ENCODE data around the gene STAC2.

The STAC2 gene

DNA sequence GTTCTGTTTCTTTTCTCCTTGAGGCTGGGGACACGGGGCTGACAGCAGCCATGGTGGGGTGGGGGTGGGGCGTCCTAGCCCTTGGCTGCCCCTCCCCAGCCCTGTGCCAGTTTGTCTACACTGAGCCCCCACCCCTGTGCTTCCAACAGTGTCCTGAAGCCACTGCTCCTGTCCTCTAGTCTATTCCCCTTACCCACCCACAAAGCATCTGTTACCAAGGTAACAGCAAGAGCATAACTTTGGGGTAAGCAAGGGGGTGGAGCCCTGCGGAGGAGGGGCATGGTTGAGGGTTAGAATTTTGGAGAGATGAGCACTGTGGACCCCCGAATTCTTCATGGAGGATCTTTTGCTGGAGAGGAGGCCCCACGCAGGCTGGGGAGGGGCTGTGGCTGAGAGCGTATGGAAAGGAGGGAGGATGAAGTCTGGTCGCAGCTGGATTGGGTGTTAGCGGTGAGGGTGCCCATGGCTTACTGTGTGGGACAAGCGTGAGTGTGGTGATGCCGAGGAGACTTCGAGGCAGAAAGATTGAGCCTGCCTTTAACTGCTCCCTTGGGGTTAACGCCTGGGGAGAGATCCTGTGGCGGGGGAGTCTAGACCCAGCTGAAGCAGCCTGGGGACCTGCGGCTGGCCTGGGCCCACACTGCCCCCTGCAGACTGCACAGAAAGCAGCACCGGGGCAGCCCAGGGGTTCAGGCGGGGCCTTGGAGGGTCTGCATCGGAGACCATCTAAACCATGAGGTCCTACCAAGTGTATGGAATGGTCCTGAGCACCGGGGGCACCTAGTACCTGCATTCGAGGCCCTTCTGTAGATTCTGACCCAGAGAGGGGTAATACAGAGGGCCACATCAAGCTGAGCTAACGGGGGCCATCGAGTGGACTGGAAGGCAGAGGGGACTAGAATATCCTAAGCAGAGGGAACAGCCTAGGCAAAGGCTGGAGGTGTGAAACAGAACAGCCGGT, 6.1 kb upstream of the STAC2 start:
- DNase-seq (ENCODE audit: low read depth), result no peak

DNA sequence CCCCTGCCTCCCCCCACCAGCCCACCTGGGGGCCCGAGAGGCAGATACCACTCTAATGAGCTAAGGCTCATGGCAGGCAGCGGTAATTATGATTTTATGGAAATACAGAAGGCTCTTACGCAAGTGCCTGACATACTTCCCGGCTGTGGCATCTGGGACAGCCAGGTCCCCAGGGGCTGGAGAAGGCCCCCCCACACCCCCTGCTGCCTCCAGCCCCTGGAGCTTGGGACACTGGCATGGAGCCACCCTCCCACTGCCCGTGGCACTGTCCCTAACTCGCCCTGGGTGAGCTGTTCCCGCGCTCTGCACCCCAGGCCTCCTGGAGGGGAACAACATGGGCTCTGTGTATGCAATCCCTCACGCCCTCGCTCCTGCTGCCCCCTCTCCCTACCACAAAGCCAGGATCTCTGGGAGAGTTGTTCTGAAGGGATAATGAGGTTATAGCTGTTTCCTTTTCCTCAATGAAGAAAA, 5.4 kb upstream of the STAC2 start:
- no peak for DNase-seq (ENCODE audit: low read depth)

DNA sequence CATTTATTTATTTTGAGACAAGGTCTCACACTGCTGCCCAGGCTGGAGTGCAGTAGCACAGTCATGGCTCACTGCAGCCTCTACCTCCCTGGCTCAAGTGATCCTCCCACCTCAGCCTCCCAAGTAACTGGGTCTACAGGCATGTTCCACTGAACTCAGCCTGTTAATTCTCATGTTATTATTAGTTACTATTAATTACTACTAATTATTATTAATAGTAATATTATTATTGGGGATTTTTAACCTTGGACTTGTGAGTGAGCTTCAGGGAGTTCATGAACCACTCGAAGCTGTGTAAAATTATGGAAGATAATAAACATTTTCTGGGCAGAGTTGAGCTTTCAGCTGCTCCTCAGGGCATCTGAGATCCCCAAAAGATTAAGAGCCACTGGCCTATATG, 4.6 kb upstream of the STAC2 start:
- DNase-seq (ENCODE audit: low read depth), result no peak

DNA sequence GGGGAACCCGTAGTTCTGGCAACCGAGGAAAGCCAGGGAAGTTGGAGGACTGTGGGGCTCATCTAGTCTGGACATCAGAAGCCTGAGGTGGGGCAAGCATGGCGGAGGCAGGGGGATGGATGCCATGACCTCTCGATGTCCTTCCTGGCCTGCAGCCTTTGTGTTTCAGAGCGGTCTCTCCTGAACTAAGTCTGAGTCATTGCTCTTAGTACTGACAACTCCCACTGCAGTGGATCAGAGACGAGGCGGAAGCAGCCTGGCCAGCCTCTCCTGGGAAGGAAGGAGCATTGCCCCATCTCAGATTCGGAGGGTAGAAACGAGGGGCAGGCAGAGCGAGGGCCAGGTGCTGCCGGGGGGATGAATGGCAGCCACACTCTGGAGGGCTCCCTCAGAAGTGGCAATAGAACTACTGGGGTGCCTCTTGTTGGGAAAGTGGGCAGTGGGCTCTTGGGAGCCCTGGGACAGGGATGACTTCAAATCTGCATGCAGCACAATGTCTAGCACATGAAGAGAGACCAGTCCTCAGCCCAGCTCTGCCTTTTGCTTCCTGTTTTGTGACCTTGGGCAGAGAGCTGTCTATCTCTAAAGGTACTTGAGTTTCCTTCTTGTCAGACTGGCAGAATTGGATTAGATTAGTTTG, 3.6 kb upstream of the STAC2 start:
- DNase-seq (ENCODE audit: low read depth), result no peak

DNA sequence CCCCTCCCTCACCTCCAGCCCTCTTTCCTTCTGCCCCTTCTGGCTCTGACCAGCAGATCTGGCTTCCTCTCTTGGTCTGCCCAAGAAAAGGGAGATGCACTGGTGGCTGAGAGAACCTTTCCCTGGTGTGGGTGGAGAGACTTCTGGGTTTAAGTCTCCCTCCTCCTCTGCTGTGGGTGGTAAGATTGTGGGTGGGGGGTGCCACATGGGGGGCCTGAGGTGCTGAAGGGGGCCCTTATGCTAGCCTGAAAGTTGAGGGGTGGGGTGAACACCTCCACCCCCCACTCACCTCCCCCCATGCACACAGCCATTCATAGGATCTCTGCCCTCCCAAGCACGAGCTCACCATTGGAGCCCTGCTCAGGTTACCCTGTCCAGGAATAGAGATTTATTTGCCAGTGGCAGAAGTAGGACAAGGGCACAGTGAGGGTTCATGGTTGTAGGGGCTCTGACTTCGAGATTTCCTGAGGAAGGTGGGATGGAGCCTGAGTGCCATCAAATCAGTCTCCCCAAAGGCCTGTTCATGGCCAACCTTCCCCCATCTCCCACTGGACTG, 1.7 kb upstream of the STAC2 start:
- DNase-seq (ENCODE audit: low read depth), result no peak

DNA sequence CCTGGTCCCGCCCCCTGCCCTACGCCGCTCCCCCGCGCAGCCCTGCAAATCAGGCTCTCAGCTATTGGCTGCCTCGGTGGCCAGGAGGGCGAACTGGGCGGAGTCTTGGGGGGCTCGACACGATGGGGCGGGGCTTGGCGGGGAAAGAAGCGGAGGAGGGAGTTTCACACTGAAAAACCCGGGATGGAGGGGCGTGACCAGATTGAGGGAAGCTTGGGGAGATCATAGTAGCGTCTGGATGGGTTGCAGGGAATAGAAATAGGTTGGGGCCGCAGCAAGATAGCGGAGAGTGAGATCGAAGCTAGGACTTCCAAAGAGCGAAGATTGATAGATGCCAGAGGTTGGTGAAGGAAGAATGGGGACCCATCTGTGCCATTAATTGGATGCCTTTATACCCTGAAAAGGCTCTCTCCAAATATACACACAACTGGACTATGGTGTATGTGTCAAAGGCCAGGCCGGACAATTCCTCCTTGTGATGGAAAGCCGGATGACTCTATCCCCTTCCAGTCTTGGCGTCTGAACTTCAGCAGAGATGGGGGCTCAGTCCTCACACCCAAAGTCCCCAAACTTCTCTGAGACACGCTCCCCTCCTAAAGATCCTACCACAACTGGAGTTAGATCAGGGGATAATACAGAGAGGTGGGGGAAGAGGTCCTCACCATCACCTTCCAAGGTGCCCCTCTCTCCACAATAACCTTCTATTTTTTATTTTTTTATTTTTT, 376 bp upstream of the STAC2 start:
- no peak for DNase-seq (ENCODE audit: low read depth)

DNA sequence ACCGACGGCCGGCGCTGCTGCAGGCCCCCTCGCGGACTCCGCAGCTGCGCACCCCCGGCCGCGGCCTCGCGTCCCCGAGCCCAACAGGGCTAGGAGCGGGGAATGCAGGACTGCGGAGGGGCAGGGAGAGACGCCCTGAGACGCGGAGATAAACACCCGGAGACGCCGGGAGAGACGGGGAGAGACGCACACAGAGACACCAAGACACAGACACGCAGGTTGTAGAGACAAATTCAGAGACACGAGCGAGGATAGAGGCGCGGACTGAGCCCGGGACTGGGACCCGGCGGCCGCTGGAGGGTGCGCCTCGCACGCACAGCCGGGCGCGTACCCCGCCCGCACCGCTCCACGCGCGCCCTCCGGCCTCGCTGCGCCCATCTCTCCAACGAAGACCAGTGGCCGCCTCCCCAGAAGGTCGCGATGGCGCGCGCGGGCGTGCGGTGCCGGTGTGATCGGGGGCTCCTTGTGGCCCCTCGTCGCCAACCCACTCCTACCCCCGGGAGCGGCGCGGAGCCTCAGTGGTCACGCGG, 902 bp downstream of the STAC2 start:
- no peak for DNase-seq (ENCODE audit: low read depth)

DNA sequence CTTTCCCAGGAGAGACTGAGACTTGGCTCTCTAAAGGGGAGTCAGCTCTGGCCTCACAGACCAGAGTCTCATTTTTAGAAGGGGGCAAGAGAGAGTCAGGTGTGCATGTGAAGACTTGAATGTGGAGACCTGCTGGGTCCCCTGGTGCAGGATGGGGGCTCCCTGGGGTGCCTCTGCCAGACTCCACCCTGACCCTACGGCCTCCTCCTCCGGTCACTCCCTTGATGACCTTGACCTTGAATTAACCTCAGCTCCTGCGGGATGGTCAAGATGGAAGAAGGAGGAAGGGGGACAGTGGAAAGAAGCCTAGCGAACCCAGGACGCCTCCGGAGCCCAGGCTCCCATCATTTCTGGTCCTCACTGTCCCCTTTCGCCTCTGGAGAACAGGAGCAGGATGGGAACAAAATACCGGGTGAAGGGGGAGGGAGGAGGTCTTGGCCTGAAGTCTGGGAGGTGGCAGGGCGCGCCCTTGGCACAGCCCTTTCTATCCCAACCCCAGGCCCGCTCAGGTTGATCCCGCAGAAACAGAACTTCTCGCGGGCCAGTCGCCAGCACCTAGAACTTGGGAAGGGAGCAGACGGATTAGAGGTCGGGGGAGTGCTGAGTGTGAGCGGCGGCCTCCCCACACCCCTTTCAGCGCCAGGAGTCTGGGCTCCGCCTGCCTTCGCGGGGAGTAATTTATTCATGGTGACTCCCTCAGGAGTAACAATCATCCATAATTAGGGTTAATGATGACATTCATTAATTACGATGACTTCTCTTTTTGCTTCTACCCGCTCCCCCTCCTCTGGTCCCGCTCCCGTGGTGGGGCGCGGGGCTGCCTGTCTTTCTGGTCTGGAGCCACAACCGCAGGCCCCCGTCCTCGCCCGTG, 1.6 kb downstream of the STAC2 start:
- no peak for DNase-seq (ENCODE audit: low read depth)

DNA sequence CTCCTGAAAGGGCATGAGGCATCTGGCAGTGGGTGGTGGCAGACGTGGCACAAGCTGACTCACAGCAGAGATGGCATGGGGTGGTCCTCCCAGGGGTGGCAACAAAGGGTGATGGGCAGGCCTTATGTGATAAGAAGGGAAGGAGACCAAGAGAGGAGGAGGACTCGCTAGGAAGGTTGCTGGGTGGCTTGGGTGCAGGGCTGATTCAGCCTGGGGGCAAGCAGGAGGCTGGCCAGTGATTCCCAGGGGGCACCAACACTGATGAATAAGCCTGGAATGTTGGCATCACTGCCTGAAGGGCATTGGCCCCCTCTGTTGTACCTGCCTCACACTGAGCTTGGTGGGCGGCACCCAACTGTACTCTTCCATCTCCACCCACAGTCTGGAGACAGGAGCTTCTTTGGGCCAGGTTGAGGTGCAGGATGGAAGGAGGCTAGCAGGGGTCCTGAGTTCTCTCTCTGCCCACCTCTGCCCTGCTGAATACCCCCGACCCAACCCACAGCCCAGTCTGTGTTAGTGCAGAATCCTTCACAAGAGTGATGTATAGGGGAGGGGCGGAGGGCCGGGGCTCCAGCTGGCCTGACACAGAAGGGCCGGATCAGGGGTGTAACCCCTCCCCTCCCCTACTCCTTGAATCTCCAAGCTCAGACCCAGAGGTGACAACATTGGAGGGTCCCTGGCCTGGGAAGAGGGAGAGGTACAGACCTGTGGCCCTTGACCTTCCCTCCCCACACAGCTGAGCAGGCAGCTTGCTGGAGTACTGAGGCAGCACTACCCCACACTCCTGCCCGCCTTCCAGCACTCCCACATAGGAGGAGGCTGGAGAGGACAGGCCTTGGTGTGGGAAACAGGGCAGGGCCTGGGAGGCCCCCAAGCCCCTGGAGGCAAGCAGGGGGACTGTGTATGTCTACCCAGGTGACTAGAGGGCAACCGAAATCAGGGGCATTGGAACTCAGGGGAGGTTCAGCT, 2.6 kb downstream of the STAC2 start:
- DNase-seq (ENCODE audit: low read depth), result no peak

DNA sequence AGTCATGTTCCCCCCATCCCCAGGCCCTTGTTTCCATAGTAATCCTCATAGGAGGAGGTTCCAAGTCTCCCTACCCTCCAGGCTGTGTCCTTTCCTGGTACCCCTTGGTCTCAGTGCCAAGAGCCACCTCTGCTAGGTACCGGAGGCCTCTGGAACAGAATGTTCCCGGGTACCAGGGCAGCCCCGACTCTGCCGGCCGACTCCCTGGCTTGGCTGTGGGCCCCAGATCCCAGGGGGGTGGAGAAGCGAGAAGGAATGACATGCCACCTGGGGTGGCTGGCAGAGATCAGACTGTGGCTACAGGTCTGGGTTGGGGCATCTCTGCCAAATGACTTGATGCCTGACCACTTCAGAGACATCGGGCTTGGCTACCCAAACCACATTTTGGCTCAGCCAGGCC, 3.6 kb downstream of the STAC2 start:
- DNase-seq (ENCODE audit: low read depth), result no peak

DNA sequence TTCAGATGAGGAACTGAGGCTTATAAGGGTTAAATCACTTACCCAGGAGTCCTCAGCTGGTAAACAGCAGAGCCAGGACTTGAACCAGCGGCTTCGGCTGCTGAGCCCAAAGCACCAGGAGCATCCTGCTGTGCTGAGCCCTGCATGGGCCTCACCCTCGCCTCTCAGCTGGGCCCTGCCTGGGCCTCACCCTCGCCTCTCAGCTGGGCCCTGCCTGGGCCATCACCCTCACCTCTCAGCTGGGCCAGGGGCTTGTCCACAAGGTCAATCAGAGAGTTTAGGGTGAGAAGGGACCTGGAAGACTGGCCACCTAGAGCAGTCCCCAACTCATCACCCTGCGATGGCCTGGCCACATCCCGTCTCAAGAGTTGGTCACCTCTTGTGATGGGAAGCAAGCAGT, 4.2 kb downstream of the STAC2 start:
- no peak for DNase-seq (ENCODE audit: low read depth)

DNA sequence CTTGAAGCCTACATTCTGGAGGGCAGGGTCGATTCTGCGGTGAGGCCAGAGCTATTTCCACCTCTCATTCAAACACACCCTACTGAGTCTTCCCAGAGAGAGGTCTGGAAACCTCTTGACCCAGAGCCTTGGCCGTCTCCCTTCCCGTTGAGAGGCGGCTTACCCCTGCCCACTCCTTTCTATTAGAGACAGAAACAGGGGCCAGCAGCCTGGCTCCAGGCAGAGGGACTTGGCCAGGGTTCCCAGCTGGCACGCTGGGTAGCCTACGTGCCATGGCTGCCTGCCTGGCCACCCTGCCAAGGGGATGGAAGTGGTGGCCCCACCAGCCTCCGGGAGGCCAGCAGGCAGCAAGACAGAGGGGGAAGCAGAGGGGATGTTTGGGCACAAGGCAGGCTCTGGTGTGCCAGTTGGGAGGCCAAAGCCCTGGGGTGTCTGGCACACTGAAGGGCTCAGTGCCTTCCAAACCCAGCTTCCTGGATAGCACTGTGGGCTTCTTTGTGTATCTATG, 6.0 kb downstream of the STAC2 start:
- DNase-seq (ENCODE audit: low read depth), result no peak

DNA sequence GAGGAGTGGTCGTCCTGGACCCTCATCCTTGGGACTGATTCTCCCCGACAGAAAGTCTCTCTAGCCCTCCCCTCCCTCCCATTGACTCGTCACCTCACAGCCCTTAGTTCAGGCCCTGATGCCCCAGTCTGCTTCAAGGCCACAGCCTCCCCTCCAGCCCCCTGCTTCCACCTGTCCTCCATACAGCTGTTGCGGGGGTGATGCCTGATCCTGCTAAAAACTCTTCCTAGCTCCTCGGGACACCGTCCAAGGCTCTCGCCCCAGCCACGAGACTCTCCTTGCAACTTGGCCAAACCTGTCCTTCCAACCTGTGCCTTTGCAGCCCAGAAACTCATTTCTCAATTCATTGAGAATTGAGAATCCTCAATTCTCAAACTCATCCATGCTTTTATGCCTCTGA, 6.8 kb downstream of the STAC2 start:
- DNase-seq (ENCODE audit: low read depth), result no peak

DNA sequence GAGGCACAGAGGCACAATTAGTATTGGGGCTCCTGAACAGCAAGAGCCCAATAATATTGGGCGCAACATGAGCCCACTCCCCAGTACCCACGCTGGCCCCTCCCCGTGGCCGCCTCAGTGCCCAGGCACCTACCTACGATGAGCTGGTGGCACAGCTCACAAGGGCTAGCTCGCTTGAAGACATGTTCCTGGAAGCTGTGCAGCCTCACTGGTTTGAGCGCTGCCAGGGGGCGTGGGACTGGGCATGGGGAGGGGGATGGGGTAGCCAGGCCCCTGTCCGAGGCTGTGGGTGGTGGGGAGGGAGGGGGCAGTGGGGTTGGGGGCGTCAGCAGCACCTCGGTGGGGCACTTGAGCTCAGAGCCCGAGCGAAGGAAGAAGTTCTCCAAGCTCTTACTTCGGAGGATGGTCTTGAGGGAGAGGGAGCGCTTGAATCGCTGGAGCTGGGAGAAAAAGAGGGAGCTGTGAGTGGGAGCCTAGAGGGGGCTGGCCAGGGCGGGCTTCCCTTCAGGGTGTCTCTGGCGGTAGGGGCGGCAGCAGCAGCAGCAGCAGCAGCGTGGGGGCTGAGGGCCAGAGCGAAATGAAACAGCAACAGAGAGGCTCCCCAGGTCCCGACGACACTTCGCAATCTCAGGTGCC, 7.9 kb downstream of the STAC2 start:
- DNase-seq (ENCODE audit: low read depth), result no peak

DNA sequence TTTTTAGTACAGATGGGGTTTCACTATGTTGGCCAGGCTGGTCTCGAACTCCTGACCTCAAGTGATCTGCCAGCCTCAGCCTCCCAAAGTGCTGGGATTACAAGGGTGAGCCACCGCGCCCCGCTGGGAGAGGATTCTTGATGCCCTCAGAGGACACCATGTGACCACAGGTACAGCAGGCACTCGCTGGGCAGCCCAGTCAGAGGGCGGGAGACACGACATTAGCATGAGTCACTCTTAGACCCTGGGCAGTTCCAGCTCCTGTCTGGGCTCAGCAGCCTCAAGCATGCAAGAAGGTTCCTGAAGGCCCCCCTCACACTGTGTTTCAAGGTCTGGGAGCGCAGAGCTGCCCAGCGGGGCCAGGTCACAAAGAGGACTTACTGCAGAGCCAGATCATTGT, 11.9 kb downstream of the STAC2 start:
- DNase-seq (ENCODE audit: low read depth), result no peak

DNA sequence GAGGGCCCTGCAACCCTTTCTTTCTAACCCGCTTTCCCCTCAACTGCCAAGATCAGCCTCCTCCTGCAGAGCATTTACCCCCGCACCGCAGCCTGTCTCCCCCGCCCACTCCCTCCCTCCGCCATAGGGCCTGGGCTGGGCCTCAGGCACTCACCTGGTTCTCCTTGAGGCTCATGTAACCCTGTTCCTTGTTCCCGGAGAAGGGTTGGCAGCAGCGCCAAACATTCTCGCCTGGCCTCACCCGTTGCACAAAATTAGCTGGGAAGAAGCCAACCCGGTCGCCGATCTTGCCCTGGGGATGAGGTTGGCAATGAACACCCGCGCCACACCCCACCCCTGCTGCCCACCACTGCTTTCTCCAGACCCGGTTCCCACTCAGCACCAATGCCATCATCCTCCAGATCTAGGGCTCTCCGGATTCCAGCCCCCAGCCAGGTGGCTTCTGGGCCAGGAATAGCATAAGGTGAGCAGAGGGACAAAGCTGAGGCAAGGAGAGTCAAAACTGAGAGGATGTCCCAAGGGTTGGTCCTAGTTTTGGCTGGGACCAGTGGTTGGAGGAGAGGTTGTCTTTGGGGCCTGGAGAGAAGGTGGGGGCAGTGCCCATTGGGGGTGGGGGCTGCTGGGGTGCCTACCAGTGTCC, 12.8 kb downstream of the STAC2 start:
- no peak for DNase-seq (ENCODE audit: low read depth)

DNA sequence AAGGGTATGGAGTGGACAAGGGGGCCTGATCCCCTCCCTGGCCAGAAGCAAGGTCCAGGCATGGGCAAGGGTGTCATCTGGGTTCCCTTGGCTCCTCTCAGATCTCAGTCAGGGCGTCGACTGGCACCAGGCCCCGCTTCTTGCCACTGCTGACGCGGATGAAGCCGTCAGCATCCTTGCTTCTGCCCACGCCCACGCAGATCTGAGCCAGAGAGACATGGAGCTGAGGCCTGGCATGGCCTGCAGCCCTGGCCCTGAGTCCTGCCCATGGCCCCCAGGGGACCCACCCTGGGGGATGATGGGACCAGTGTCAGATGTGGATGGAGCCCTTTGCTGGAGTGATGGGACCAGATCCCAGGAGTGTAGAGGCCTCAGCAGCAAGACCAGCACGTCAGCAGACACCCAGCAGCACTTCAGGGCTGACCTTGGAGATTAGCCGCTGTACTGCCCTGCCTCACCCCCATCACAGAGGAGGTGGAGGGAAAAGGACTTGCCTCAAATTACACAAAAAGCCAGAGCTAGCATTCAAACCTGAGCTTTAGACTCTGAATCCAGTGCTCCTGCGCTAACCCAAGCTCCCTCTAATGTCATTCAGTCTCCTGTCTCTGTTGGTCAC, 13.4 kb downstream of the STAC2 start:
- no peak for DNase-seq (ENCODE audit: low read depth)

DNA sequence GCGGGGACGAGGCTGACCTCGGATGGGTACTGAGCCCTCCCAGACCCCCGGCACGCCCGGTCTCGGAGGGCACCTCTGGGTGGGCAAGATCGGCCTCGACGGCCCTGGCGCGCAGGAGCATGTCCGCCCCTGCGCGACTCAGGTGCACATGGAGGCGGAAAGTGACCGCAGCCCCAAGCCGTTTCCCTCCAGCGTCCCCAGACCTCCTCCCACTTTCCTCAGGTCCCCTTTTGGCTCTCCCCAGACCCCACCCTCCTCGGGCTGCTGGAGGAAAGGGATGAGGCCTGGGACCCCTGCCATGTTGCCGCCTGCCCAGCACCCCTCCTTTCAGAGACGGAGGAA, 15.7 kb downstream of the STAC2 start:
- DNase-seq (ENCODE audit: low read depth), result no peak

Data from GM04503 (cell line).